DOHH2 (cell line): Measurements from ENCODE around the gene USP31.

ENCODE experiments used
- H3F3A ChIP-seq: fragments of 200-600 bp; sonication (generic), shearing (Covaris generic); 2 replicates; pipeline ENCODE4 v1.6.0; 2016; ENCODE audit warnings: antibody characterized with exemption, mild to moderate bottlenecking; ENCODE audit not compliant: control insufficient read depth, insufficient read depth
- H3K27ac ChIP-seq: fragments of 200-600 bp; sonication (generic); 2 replicates; pipeline ENCODE4 v1.5.1; 2014; ENCODE audit warnings: low read depth, mild to moderate bottlenecking, low read length, moderate library complexity
- H3K27me3 ChIP-seq: fragments of 200-600 bp; sonication (generic); 2 replicates; pipeline ENCODE4 v1.6.1; 2014; ENCODE audit warnings: mild to moderate bottlenecking, low read length, mixed read lengths; ENCODE audit not compliant: control insufficient read depth
- H3K36me3 ChIP-seq: fragments of 200-600 bp; sonication (generic); 2 replicates; pipeline ENCODE4 v1.6.1; 2014; ENCODE audit warnings: mild to moderate bottlenecking, low read length, moderate library complexity, mixed read lengths; ENCODE audit not compliant: control insufficient read depth
- H3K4me1 ChIP-seq: fragments of 200-600 bp; sonication (generic); 2 replicates; pipeline ENCODE4 v1.6.1; 2014; ENCODE audit warnings: mild to moderate bottlenecking, low read length, mixed read lengths; ENCODE audit not compliant: control insufficient read depth
- H3K4me2 ChIP-seq: fragments of 200-600 bp; sonication (generic); 2 replicates; pipeline ENCODE4 v1.6.0; 2014; ENCODE audit warnings: mild to moderate bottlenecking, low read length, moderate library complexity
- H3K4me3 ChIP-seq: fragments of 200-600 bp; sonication (generic); 2 replicates; pipeline ENCODE4 v1.5.1; 2014; ENCODE audit warnings: mild to moderate bottlenecking, low read length, mixed read lengths
- H3K79me2 ChIP-seq: fragments of 200-600 bp; sonication (generic); 2 replicates; pipeline ENCODE4 v1.6.1; 2014; ENCODE audit warnings: mild to moderate bottlenecking, low read length, mixed read lengths; ENCODE audit not compliant: control insufficient read depth
- H3K9me2 ChIP-seq: fragments of 200-600 bp; sonication (generic); replicated peaks from 2 replicates; pipeline ENCODE4 v1.6.1; 2014; ENCODE audit warnings: mild to moderate bottlenecking, low read length, mixed read lengths; ENCODE audit not compliant: control insufficient read depth
- H3K9me3 ChIP-seq: fragments of 200-600 bp; sonication (generic); 2 replicates; pipeline ENCODE4 v1.6.1; 2014; ENCODE audit warnings: antibody characterized with exemption, low read length, mixed read lengths; ENCODE audit not compliant: control insufficient read depth, insufficient read depth
- H4K20me1 ChIP-seq: fragments of 200-600 bp; sonication (generic); 2 replicates; pipeline ENCODE4 v1.6.0; 2014; ENCODE audit warnings: low read depth, mild to moderate bottlenecking, antibody characterized with exemption, low read length, moderate library complexity; ENCODE audit not compliant: control insufficient read depth, insufficient read depth
- CTCF ChIP-seq: fragments of 200-600 bp; sonication (generic); IDR thresholded peaks from one replicate; pipeline ENCODE4 v1.5.1; 2014; ENCODE audit warnings: antibody characterized with exemption, mild to moderate bottlenecking, low read depth, low read length; ENCODE audit not compliant: poor library complexity, severe bottlenecking
- EZH2phosphoT487 ChIP-seq: fragments of 200-600 bp; sonication (generic); IDR thresholded peaks from 2 replicates; pipeline ENCODE4 v1.6.1; 2017; ENCODE audit warnings: borderline replicate concordance, mild to moderate bottlenecking, antibody characterized with exemption, low read length, moderate library complexity, mixed read lengths

USP31 gene

GRCh38 chr16:23035240-23035639 is 114.0 kb downstream of the USP31 start:
- Histone ChIP-seq H3K4me1 (no peaks in the 10 kb centered on the region), H4K20me1 (no peaks in the 10 kb centered on the region), H3K27me3 (no peaks in the 10 kb centered on the region), H3F3A (no peaks in the 10 kb centered on the region), H3K27ac (no peak overlapping the region), H3K4me3 (no peak overlapping the region), H3K9me3 (no peaks in the 10 kb centered on the region), H3K4me2 (no peak overlapping the region), H3K79me2 (no peaks in the 10 kb centered on the region), H3K9me2 (no peaks in the 10 kb centered on the region), H3K36me3 (no peaks in the 10 kb centered on the region)
- TF ChIP-seq EZH2phosphoT487 = no peak
- TF ChIP-seq CTCF = no peak

- Histone ChIP-seq H3K9me2 (no peaks in the 10 kb centered on the region), H3K4me3 (no peak overlapping the region), H3K9me3 (no peaks in the 10 kb centered on the region), H3K36me3 (no peaks in the 10 kb centered on the region), H4K20me1 (no peaks in the 10 kb centered on the region), H3K27me3 (no peaks in the 10 kb centered on the region), H3K4me2 (no peak overlapping the region), H3K79me2 (no peaks in the 10 kb centered on the region), H3K27ac (no peak overlapping the region), H3F3A (no peaks in the 10 kb centered on the region), H3K4me1 (no peaks in the 10 kb centered on the region)
- no peak for TF ChIP-seq CTCF
- no peak for TF ChIP-seq EZH2phosphoT487
Measured at GRCh38 chr16:23031508-23032098, 117.6 kb downstream of the USP31 start.

- Histone ChIP-seq H3F3A (no peaks in the 10 kb centered on the region), H3K9me3 (no peaks in the 10 kb centered on the region), H3K27me3 (no peaks in the 10 kb centered on the region), H3K79me2 (no peaks in the 10 kb centered on the region), H4K20me1 (no peaks in the 10 kb centered on the region), H3K36me3 (no peaks in the 10 kb centered on the region), H3K4me1 (no peaks in the 10 kb centered on the region), H3K9me2 (no peaks in the 10 kb centered on the region), H3K4me3 (no peak overlapping the region), H3K27ac (no peak overlapping the region), H3K4me2 (no peak overlapping the region)
- TF ChIP-seq EZH2phosphoT487 (no peak), CTCF (no peak)
Measured at GRCh38 chr16:23029733-23030420, 119.4 kb downstream of the USP31 start.
